ENCODE data around the gene CACNA2D3.

- TF ChIP-seq CTCF (IDR thresholded peaks at IDR 0.05; ENCODE audit: insufficient read depth, low read length, poor library complexity, severe bottlenecking) (no peak), EZH2phosphoT487 (conservative IDR thresholded peaks at IDR 0.05; ENCODE audit: low read length) (no peak)
These were observed 996.1 kb downstream of the CACNA2D3 start for GRCh38 chr3:55118451-55118850.

All from SU-DHL-6 (cell line).